Subcutaneous abdominal adipose tissue (tissue), 5 donors: Measurements from ENCODE around the gene HYAL1.
A peak's percentile ranks its signal among the peaks of the same experiment; 100 is the strongest.
"Not testable (repeated sequence)": the region's sequence is repeated elsewhere in the genome, so short reads cannot be mapped to it uniquely, and the experiment has no call there.

ENCODE experiments used
- H3K27ac ChIP-seq: one replicate; pipeline ENCODE4 v1.7.0; 2013; ENCODE audit warnings: low read depth, mild to moderate bottlenecking, inconsistent platforms, low read length, moderate library complexity
- H3K27me3 ChIP-seq, 5 donors: one replicate each; pipeline ENCODE4 v1.7.0; 2013; ENCODE audit warnings: low read length in 5 of 5, inconsistent platforms in 1 of 5; ENCODE audit not compliant: control insufficient read depth in 5 of 5, insufficient read depth in 4 of 5
- H3K36me3 ChIP-seq, 5 donors: one replicate each; pipeline ENCODE4 v1.7.0; 2013; ENCODE audit warnings: low read length in 5 of 5; ENCODE audit not compliant: control insufficient read depth in 5 of 5, insufficient read depth in 5 of 5
- H3K4me1 ChIP-seq, 5 donors: one replicate each; pipeline ENCODE4 v1.7.0; 2013; ENCODE audit warnings: low read length in 5 of 5, mild to moderate bottlenecking in 3 of 5, moderate library complexity in 1 of 5; ENCODE audit not compliant: control insufficient read depth in 5 of 5, insufficient read depth in 5 of 5
- H3K4me3 ChIP-seq, 5 donors: one replicate each; pipeline ENCODE4 v1.7.0; 2013; ENCODE audit warnings: low read length in 5 of 5, low read depth in 1 of 5
- H3K9ac ChIP-seq, 5 donors: one replicate each; pipeline ENCODE4 v1.7.0; 2013; ENCODE audit warnings: low read length in 5 of 5, mild to moderate bottlenecking in 4 of 5, moderate library complexity in 3 of 5
- H3K9me3 ChIP-seq, 5 donors: one replicate each; pipeline ENCODE4 v1.7.0; 2013; ENCODE audit warnings: low read length in 5 of 5; ENCODE audit not compliant: control insufficient read depth in 5 of 5
- donor health status: healthy.
- donor health status: healthy.
- donor health status: healthy.
- donor health status: healthy.
- donor health status: healthy.

The HYAL1 gene

GRCh38 chr3:50288387-50289007 is 14.9 kb downstream of the HYAL1 start:
- no peak overlapping the region for H3K4me3 ChIP-seq
- H3K27ac ChIP-seq: no peak overlapping the region
- H3K9me3 ChIP-seq: no peaks in the 10 kb centered on the region
- H3K9ac ChIP-seq: no peak overlapping the region
- peaks cover 6 to 26% (median 25%) of the 10 kb centered on the region in 5 donors for H3K4me1 ChIP-seq
- peaks cover 0 to 42% (median 41%) of the 10 kb centered on the region in 5 donors for H3K36me3 ChIP-seq
- H3K27me3 ChIP-seq: no peaks in the 10 kb centered on the region

- Histone ChIP-seq H3K9ac (no peak overlapping the region), H3K4me1 (peaks cover 2 to 16% (median 14%) of the 10 kb centered on the region in 5 donors), H3K4me3 (no peak overlapping the region), H3K36me3 (peaks cover 0 to 42% (median 41%) of the 10 kb centered on the region in 5 donors), H3K9me3 (no peaks in the 10 kb centered on the region), H3K27ac (no peak overlapping the region), H3K27me3 (no peaks in the 10 kb centered on the region)
Measured at GRCh38 chr3:50287262-50287661, 16.1 kb downstream of the HYAL1 start.

DNA sequence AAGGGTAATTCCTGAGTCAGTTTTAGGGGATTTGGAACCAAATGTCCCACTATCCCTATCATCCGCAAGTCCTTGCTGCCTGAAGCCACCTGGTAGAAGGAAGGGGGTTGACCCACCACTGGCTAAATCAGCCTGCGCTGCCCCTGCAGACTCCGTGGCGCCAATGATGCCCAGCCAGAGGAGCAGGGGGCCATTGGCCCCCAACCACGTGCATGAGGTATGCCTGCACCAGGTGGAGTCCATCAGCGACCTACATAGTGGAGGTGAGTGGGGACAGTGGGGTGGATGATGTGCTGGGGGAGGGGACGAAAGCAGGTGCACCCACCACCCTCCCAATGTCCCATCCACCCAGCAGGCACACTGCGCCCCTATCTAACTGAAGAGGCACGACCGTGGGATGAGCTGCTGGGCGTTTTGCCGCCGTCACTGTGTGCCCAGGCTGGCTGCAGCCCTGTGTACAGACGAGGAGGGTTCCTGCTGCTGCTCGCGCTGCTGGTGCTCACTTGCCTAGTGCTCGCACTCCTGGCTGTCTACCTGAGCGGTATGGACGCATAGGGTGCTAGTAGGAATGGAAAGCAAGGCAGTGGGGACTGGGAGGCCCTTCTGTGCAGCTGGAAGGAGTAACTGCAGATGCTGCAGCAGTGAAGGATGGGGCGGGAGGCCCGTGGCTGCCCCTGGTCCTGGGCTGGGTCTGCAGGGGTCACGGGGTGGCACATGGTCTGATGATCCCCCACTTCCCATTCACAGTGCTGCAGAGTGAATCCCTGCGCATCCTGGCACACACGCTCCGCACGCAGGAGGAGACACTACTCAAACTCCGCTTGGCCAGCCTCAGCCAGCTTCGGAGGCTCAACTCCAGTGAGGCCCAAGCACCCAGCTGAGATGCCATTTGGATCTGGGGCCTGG is 16.8 kb downstream of the HYAL1 start:
- H3K9ac ChIP-seq: no peak overlapping the region
- no peaks in the 10 kb centered on the region for H3K9me3 ChIP-seq
- peaks cover 0 to 42% (median 41%) of the 10 kb centered on the region in 5 donors for H3K36me3 ChIP-seq
- no peak overlapping the region for H3K4me3 ChIP-seq
- peaks cover 2 to 13% (median 11%) of the 10 kb centered on the region in 5 donors for H3K4me1 ChIP-seq
- H3K27ac ChIP-seq: no peak overlapping the region
- no peaks in the 10 kb centered on the region for H3K27me3 ChIP-seq

DNA sequence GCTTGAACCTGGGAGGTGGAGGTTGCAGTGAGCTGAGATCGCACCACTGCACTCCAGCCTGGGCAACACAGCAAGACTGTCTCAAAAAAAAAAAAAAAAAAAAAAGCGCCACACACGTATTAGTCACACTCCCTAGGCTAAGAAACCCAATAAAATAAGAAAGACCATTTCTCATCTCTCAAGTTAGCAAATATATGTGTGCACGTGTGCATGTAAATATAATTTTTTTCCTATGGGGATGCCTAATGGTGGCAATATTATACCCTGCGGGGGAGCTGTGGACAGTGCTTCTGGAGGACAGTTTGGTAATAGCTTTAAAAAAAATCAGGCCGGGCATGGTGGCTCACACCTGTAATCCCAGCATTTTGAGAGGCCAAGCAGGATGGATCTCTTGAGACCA is 19.3 kb downstream of the HYAL1 start:
- H3K27ac ChIP-seq, H3K4me1 ChIP-seq, H3K9ac ChIP-seq, H3K4me3 ChIP-seq, H3K27me3 ChIP-seq, H3K9me3 ChIP-seq: not testable (repeated sequence)
- peaks cover 0 to 28% (median 27%) of the 10 kb centered on the region in 5 donors for H3K36me3 ChIP-seq

GRCh38 chr3:50279255-50280016 is 23.9 kb downstream of the HYAL1 start:
- no peak overlapping the region for H3K4me3 ChIP-seq
- peaks cover 0 to 5% (median 0%) of the 10 kb centered on the region in 5 donors for H3K36me3 ChIP-seq
- no peak overlapping the region for H3K27ac ChIP-seq
- peaks cover 0 to 16% (median 4%) of the 10 kb centered on the region in 5 donors for H3K4me1 ChIP-seq
- peak overlapping the region in 1 of 5 donors; percentile 27 for H3K9ac ChIP-seq
- peaks cover 0 to 9% (median 3%) of the 10 kb centered on the region in 5 donors for H3K27me3 ChIP-seq
- no peaks in the 10 kb centered on the region for H3K9me3 ChIP-seq

DNA sequence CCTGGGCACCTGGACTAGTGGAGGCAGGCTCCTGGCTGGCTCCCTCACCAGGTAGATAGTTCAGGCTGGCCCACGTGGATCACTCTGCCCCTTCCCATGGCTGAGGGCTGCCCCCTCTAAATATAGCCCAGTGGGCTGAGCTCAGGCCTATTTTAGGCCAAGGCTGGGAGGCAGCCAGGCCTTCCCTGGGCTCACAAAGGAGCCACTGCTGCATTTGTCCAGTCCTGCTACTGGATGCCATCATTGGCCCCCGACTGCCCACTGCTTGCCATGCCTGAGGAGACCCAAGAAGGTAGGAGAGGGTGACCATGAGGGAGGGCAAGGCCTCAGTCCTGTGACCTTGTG is 24.5 kb downstream of the HYAL1 start, which contains the start of gene LSMEM2:
TSS of gene LSMEM2 (plus strand) at position 208 of the 345 bp plus-strand sequence. CDS start at position 235, 27 bp downstream.
- H3K9me3 ChIP-seq: no peaks in the 10 kb centered on the region
- peaks cover 0 to 22% (median 8%) of the 10 kb centered on the region in 5 donors for H3K4me1 ChIP-seq
- no peak within 1 kb of the TSS for H3K4me3 ChIP-seq
- H3K27me3 ChIP-seq: peaks cover 0 to 9% (median 3%) of the 10 kb centered on the region in 5 donors
- peak within 1 kb of the TSS in 1 of 5 donors; percentile 27 for H3K9ac ChIP-seq
- no peak within 1 kb of the TSS for H3K27ac ChIP-seq
- H3K36me3 ChIP-seq: peaks cover 0 to 5% (median 0%) of the 10 kb centered on the region in 5 donors

- Histone ChIP-seq H3K4me1 (peaks cover 0 to 26% (median 14%) of the 10 kb centered on the region in 5 donors), H3K9me3 (no peaks in the 10 kb centered on the region), H3K9ac (peak overlapping the region in 1 of 5 donors; percentile 10), H3K36me3 (peaks cover 0 to 5% (median 0%) of the 10 kb centered on the region in 5 donors), H3K27ac (no peak overlapping the region), H3K27me3 (peaks cover 0 to 9% (median 3%) of the 10 kb centered on the region in 5 donors), H3K4me3 (no peak overlapping the region)
Measured at GRCh38 chr3:50278123-50278879, 25.1 kb downstream of the HYAL1 start.

DNA sequence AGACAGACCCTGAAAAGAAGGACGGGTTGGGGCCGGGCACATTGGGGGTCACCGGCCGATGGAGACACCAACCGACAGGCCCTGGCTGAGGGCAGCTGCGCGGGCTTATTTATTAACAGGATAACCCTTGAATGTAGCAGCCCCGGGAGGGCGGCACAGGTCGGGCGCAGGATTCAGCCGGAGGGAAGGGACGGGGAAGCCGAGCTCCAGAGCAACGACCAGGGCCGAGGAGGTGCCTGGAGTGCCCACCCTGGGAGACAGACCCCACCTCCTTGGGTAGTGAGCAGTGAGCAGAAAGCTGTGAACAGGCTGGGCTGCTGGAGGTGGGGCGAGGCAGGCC is 26.6 kb downstream of the HYAL1 start:
- peaks cover 0 to 5% (median 0%) of the 10 kb centered on the region in 5 donors for H3K36me3 ChIP-seq
- no peaks in the 10 kb centered on the region for H3K9me3 ChIP-seq
- peaks cover under 1 to 31% (median 24%) of the 10 kb centered on the region in 5 donors for H3K4me1 ChIP-seq
- no peak overlapping the region for H3K4me3 ChIP-seq
- peaks cover 0 to 9% (median 3%) of the 10 kb centered on the region in 5 donors for H3K27me3 ChIP-seq
- no peak overlapping the region for H3K9ac ChIP-seq
- H3K27ac ChIP-seq: no peak overlapping the region

DNA sequence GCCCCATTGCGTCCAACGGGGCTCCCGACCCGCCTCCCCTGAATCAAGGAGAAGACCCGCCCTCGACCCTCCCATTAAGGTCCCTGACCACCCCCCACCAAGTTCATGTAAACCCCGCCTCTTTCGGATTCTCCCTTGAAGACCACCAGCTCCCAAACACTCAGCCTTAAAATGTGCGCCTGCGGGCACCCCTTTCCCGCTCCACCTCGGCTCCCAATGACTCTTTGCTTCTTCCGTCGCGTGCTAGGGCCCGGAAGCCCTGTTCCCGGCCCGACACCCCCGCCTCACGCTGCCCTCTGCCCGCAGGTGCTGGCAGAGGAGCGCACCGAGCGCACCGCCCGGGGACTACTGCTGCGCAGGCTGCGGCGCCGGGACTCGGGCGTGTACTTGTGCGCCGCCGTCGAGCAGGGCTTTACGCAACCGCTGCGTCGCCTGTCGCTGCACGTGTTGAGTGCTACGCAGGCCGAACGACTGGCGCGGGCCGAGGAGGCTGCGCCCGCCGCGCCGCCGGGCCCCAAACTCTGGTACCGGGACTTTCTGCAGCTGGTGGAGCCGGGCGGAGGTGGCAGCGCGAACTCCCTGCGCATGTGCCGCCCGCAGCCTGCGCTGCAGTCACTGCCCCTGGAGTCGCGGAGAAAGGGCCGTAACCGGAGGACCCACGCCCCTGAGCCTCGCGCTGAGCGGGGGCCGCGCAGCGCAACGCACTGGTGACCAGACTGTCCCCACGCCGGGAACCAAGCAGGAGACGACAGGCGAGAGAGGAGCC is 27.2 kb downstream of the HYAL1 start:
- peaks cover 0 to 9% (median 3%) of the 10 kb centered on the region in 5 donors for H3K27me3 ChIP-seq
- no peak overlapping the region for H3K9ac ChIP-seq
- H3K4me3 ChIP-seq: no peak overlapping the region
- H3K4me1 ChIP-seq: peaks cover 5 to 37% (median 29%) of the 10 kb centered on the region in 5 donors
- H3K36me3 ChIP-seq: peaks cover 0 to 5% (median 0%) of the 10 kb centered on the region in 5 donors
- H3K27ac ChIP-seq: no peak overlapping the region
- no peaks in the 10 kb centered on the region for H3K9me3 ChIP-seq
